GM06990 (cell line): ENCODE results near the gene SPAG17.

Experiments
- DNase-seq: peaks from one replicate; pipeline ENCODE4 v3.0.0-alpha.2; 2011; ENCODE audit not compliant: insufficient read length; ENCODE audit errors: extremely low read depth
- H3K27me3 ChIP-seq: replicated peaks from 2 replicates; pipeline ENCODE4 v1.6.0; 2011; ENCODE audit warnings: low read length; ENCODE audit not compliant: control insufficient read depth, insufficient read depth
- H3K36me3 ChIP-seq: 2 replicates; pipeline ENCODE4 v1.5.1; 2011; ENCODE audit warnings: low read length; ENCODE audit not compliant: control insufficient read depth, insufficient read depth
- H3K4me3 ChIP-seq: replicated peaks from 2 replicates; pipeline ENCODE4 v1.5.1; 2011; ENCODE audit warnings: low read depth, mild to moderate bottlenecking, control low read depth, low read length
- TF ChIP-seq, protein P1 (sequence below): IDR thresholded peaks from 2 replicates; pipeline ENCODE4 v1.5.1; 2011; ENCODE audit warnings: low read length, control low read depth, mild to moderate bottlenecking, inconsistent platforms; ENCODE audit not compliant: insufficient read depth, poor library complexity, severe bottlenecking

The SPAG17 gene

DNA sequence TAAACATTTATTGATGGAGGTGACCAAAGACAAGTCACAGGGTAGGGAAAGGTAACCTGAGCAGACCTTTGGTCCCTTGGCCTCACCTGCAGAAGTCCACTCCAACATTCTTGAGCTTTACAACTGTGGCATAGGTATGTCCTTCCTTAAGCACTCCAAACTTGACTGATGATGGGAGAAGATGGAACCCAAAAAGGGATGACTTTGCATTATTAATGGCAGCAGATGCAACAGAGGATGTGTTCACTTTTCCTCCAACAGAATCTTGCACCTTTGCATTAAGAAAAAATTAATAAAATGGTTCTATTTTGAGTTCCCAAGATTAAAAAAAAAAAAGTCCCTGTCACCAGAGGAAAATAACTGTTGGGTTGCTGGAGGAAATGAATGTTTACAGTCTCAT lies 213.3 kb downstream of the SPAG17 start:
- DNase-seq, result no peak
- no peaks in the 10 kb centered on the region; the same call in 1 of the 2 replicates for H3K27me3 ChIP-seq
- H3K36me3 ChIP-seq, result no peaks in the 10 kb centered on the region
- TF ChIP-seq, protein P1, sequence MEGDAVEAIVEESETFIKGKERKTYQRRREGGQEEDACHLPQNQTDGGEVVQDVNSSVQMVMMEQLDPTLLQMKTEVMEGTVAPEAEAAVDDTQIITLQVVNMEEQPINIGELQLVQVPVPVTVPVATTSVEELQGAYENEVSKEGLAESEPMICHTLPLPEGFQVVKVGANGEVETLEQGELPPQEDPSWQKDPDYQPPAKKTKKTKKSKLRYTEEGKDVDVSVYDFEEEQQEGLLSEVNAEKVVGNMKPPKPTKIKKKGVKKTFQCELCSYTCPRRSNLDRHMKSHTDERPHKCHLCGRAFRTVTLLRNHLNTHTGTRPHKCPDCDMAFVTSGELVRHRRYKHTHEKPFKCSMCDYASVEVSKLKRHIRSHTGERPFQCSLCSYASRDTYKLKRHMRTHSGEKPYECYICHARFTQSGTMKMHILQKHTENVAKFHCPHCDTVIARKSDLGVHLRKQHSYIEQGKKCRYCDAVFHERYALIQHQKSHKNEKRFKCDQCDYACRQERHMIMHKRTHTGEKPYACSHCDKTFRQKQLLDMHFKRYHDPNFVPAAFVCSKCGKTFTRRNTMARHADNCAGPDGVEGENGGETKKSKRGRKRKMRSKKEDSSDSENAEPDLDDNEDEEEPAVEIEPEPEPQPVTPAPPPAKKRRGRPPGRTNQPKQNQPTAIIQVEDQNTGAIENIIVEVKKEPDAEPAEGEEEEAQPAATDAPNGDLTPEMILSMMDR, result no peak
- no peak overlapping the region for H3K4me3 ChIP-seq

DNA sequence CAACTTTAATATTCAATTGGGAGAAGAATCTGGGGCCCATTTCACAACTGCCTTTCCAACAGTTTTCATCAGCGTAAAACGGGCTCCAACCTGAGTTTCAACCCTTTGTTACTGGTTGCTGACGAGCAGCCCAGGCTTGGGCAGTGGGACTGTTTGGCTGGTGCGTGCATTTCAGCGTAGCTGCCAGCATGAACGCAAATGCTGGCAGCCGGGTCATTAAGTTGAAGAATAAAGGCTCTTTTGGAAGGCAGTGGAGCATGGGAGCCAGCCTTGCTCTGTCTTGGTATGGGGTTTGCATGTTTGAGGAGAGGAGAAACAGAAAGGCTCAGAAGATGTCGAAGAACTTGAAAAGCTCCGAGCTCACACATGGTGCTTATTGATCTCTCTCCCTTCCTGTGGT lies 214.8 kb downstream of the SPAG17 start:
- TF ChIP-seq, protein P1, result no peak

DNA sequence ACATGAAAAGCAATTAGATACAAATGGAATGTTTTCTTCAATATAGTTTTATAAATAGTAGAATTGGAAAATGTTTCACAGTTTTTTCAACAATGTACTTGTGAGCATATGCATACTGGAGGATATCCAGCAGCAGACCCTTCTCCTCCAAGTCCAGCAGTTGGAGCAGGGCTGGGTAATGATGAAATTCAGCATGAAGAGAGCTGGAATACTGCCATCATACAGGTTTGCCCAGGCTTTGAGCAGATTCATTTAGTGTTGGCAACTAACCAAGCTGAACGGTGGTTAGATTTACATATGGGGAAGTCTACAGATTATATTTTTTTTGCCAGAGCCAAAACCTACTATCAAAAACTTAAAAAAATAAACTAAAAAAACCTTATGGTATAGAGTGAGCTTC lies 217.1 kb downstream of the SPAG17 start:
- TF ChIP-seq, protein P1, result no peak
- peaks cover under 1% of the 10 kb centered on the region; the same call in 1 of the 2 replicates for H3K36me3 ChIP-seq
- H3K4me3 ChIP-seq, result no peak overlapping the region
- H3K27me3 ChIP-seq, result no peaks in the 10 kb centered on the region
- DNase-seq, result no peak

More for the DNA sequence above, 214.8 kb downstream of the SPAG17 start:
- DNase-seq, result no peak
- Histone ChIP-seq H3K36me3 (no peaks in the 10 kb centered on the region), H3K4me3 (no peak overlapping the region), H3K27me3 (no peaks in the 10 kb centered on the region)

DNA sequence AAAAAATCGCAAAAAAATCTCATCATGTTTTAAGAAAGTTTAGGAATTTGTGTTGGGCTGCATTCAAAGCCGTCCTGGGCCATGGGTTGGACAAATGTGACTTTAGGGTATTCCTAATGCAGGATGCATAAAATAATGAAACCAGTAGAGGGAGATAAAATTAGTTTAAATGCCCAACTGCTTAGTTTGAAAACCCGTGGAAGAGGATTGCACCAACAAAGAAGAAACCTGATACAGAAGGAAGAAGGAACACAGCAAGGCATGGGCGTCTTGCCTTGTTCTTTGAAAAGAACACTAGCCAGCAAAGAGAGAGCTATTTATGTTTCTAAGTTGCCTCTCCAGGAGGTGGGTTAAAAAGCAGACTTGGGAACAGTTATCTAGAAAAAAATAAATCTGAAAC lies 217.6 kb downstream of the SPAG17 start:
- TF ChIP-seq, protein P1, result peak; percentile 8
- no peak overlapping the region for H3K4me3 ChIP-seq
- DNase-seq, result no peak
- H3K27me3 ChIP-seq, result no peaks in the 10 kb centered on the region
- peaks cover 3% of the 10 kb centered on the region; the same call in 1 of the 2 replicates for H3K36me3 ChIP-seq

DNA sequence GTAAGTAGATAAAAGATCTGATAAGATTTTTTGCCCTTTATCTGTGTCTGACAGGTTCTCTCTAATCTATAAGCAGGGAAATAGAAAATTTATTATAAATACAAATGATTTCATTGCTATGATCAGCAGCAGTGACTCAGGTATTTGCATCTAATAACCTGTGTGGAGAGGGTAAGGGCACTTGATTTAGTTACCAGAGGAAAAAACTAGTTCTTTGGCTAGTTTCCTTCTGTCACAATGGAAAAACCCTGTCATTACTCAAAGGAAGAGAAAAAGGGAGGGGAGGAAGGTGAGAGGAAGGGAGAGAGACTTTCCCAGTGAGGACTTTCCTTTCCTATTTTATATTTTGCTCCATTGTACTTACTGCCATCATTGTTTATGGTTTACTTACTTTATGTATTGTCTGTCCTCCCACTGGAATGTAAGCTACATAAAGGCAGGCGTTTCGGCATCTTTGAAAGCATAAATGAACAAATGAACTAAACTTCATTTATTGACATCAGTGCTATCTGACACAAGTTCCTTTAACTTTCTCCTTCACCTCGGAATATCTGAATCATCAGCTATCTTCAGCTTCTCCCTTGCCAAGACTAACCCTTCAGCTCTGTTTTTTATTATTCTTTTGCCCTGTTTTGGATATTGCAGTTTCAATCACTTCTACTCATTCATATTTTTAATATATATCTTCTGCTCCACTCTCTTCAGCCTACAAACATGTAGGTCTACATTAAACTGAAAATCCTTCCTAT lies 220.6 kb downstream of the SPAG17 start:
- H3K4me3 ChIP-seq, result no peak overlapping the region
- no peak for DNase-seq
- TF ChIP-seq, protein P1, result no peak
- H3K27me3 ChIP-seq, result no peaks in the 10 kb centered on the region
- peaks cover 4% of the 10 kb centered on the region for H3K36me3 ChIP-seq
